NB4 (cell line): ENCODE data around the gene KIF1A.

ENCODE experiments used
- DNase-seq: peaks from one replicate; pipeline ENCODE4 v3.0.0; 2010; ENCODE audit warnings: low read depth
- H3K4me3 ChIP-seq: one replicate; pipeline ENCODE4 v1.5.1; 2011; ENCODE audit warnings: mild to moderate bottlenecking, low read depth, low read length, moderate library complexity
- MAX ChIP-seq: IDR thresholded peaks from 2 replicates; pipeline ENCODE4 v1.6.1; 2011; ENCODE audit warnings: low read depth, low read length
- MYC ChIP-seq: IDR thresholded peaks from 2 replicates; pipeline ENCODE4 v1.6.1; 2011; ENCODE audit warnings: low read depth, low read length
- POLR2A ChIP-seq: IDR thresholded peaks from 2 replicates; pipeline ENCODE4 v1.6.1; 2011; ENCODE audit warnings: mild to moderate bottlenecking; ENCODE audit not compliant: insufficient read length; ENCODE audit errors: extremely low read depth
- TF ChIP-seq, protein P1 (sequence below): IDR thresholded peaks from one replicate; pipeline ENCODE4 v1.5.1; 2012; ENCODE audit warnings: low read depth, low read length

KIF1A gene

DNA sequence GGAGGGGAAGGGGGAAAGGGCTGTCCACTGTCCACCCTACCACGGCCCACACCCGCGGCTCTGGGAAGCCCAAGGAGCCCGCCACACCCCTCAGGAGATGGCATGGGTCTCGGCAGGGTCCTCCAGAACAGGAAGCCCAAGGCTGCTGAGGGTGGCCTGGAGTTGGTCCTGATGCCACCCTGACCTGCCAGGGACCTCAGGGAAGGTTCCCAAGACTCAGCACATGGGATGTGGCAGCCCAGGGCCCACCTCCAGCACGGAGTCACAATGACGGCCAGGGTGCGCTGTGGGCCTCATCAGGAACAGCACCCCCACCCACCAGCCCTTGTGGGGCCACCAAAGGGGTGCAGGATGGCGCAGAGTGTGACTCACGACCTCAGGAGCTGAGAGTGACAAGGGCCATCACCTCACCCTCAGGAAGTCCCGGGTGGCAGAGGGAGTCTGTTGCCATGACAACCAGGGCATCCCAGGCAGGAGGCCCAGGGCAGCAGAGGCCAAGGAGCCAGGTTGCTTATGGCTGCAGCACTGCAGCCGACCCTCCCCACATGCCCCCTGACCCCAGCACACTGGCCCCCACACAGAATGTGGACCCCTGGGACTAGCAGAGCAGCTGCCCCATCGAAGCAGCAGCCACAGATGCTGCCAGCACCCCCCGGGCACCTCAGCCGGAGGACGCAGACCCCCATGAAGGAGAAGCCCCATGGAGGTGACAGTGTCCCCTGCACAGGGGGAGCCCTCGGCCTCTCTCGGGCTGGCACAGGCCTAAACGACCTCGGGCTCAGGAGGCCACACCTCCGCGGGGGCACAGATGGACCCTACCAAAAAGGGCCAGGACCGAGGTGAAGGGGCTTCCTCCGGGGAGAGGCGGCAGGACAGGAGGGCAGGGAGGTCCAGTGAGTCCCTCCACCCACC lies 34.3 kb downstream of the KIF1A start:
- no peak overlapping the region for H3K4me3 ChIP-seq
- DNase-seq, result peak; percentile 24
- TF ChIP-seq, protein P1, sequence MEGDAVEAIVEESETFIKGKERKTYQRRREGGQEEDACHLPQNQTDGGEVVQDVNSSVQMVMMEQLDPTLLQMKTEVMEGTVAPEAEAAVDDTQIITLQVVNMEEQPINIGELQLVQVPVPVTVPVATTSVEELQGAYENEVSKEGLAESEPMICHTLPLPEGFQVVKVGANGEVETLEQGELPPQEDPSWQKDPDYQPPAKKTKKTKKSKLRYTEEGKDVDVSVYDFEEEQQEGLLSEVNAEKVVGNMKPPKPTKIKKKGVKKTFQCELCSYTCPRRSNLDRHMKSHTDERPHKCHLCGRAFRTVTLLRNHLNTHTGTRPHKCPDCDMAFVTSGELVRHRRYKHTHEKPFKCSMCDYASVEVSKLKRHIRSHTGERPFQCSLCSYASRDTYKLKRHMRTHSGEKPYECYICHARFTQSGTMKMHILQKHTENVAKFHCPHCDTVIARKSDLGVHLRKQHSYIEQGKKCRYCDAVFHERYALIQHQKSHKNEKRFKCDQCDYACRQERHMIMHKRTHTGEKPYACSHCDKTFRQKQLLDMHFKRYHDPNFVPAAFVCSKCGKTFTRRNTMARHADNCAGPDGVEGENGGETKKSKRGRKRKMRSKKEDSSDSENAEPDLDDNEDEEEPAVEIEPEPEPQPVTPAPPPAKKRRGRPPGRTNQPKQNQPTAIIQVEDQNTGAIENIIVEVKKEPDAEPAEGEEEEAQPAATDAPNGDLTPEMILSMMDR, result no peak
- TF ChIP-seq MAX (no peak), POLR2A (no peak), MYC (no peak)

GRCh38 chr2:240784629-240785423 lies 35.2 kb downstream of the KIF1A start:
- no peak overlapping the region for H3K4me3 ChIP-seq
- no peak for TF ChIP-seq POLR2A
- TF ChIP-seq MYC, result no peak
- TF ChIP-seq MAX, result no peak
- TF ChIP-seq, protein P1, result no peak
- no peak for DNase-seq

GRCh38 chr2:240783819-240784621 lies 36.0 kb downstream of the KIF1A start:
- TF ChIP-seq POLR2A (no peak), MAX (no peak), MYC (no peak)
- TF ChIP-seq, protein P1, result no peak
- H3K4me3 ChIP-seq, result no peak overlapping the region
- no peak for DNase-seq

- DNase-seq, result no peak
- TF ChIP-seq, protein P1, result no peak
- TF ChIP-seq MYC (no peak), MAX (no peak), POLR2A (no peak)
- no peak overlapping the region for H3K4me3 ChIP-seq
Measured at GRCh38 chr2:240782886-240783818, 36.9 kb downstream of the KIF1A start.
